Measurements from ENCODE around the gene APOL1. TPM values are rescaled to one million over a fixed set of nuclear protein-coding genes. Genes with fewer than 3 reads are reported as not detected.
"Not testable (repeated sequence)": the region's sequence is repeated elsewhere in the genome, so short reads cannot be mapped to it uniquely, and the experiment has no call there.

APOL1 gene
- polyA plus RNA-seq, 1 donor from 2014 or later = not detected

- no peak for TF ChIP-seq POLR2AphosphoS5 (IDR thresholded peaks at IDR 0.05)
- no peak for TF ChIP-seq TAF1 (IDR thresholded peaks at IDR 0.05; ENCODE audit: low read depth)
- TF ChIP-seq, protein P1, sequence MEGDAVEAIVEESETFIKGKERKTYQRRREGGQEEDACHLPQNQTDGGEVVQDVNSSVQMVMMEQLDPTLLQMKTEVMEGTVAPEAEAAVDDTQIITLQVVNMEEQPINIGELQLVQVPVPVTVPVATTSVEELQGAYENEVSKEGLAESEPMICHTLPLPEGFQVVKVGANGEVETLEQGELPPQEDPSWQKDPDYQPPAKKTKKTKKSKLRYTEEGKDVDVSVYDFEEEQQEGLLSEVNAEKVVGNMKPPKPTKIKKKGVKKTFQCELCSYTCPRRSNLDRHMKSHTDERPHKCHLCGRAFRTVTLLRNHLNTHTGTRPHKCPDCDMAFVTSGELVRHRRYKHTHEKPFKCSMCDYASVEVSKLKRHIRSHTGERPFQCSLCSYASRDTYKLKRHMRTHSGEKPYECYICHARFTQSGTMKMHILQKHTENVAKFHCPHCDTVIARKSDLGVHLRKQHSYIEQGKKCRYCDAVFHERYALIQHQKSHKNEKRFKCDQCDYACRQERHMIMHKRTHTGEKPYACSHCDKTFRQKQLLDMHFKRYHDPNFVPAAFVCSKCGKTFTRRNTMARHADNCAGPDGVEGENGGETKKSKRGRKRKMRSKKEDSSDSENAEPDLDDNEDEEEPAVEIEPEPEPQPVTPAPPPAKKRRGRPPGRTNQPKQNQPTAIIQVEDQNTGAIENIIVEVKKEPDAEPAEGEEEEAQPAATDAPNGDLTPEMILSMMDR (IDR thresholded peaks at IDR 0.05; ENCODE audit: poor library complexity, severe bottlenecking) = no peak
- TF ChIP-seq MXI1 (conservative IDR thresholded peaks at IDR 0.05; ENCODE audit: poor library complexity, severe bottlenecking) = no peak
- no peak for TF ChIP-seq SMC3 (conservative IDR thresholded peaks at IDR 0.05; ENCODE audit: poor library complexity)
- TF ChIP-seq EP300 (conservative IDR thresholded peaks at IDR 0.05; ENCODE audit: poor library complexity, severe bottlenecking) = no peak
- TF ChIP-seq EZH2 (IDR thresholded peaks at IDR 0.05; ENCODE audit: borderline replicate concordance, insufficient read depth, low read length, poor library complexity, severe bottlenecking) = no peak
- no peak for TF ChIP-seq RAD21 (conservative IDR thresholded peaks at IDR 0.05)
- TF ChIP-seq REST (IDR thresholded peaks at IDR 0.05; ENCODE audit: borderline replicate concordance) = no peak
- Histone ChIP-seq H3K27ac (ENCODE audit: low read length) (no peak overlapping the region), H4K20me1 (ENCODE audit: insufficient read depth) (no peaks in the 10 kb centered on the region), H3K36me3 (ENCODE audit: insufficient read depth, low read length) (no peaks in the 10 kb centered on the region), H3K9me2 (ENCODE audit: insufficient read depth, low read length) (no peaks in the 10 kb centered on the region), H3F3A (ENCODE audit: insufficient read depth, low read length, poor library complexity, severe bottlenecking) (no peaks in the 10 kb centered on the region), H3K27me3 (ENCODE audit: insufficient read depth, low read depth, low read length) (no peaks in the 10 kb centered on the region), H3K9ac (ENCODE audit: low read length) (no peak overlapping the region), H2AFZ (ENCODE audit: low read depth, low read length) (no peak overlapping the region), H3K4me2 (ENCODE audit: low read length) (no peak overlapping the region), H3K79me2 (replicated peaks; ENCODE audit: insufficient read depth, low read length) (no peaks in the 10 kb centered on the region), H3K4me3 (ENCODE audit: low read length) (no peak overlapping the region), H3K9me3 (ENCODE audit: low read length) (no peaks in the 10 kb centered on the region)
Measured at GRCh38 chr22:36267896-36268485, 15.1 kb downstream of the APOL1 start.

GRCh38 chr22:36271231-36271630 is 18.3 kb downstream of the APOL1 start:
- not testable (repeated sequence) for H3F3A ChIP-seq (ENCODE audit: insufficient read depth, low read length, poor library complexity, severe bottlenecking); H3K27ac ChIP-seq (ENCODE audit: low read length); H3K9me2 ChIP-seq (ENCODE audit: insufficient read depth, low read length); H4K20me1 ChIP-seq (ENCODE audit: insufficient read depth); H3K9me3 ChIP-seq (ENCODE audit: low read length); H3K4me3 ChIP-seq (ENCODE audit: low read length); H3K9ac ChIP-seq (ENCODE audit: low read length); H3K4me2 ChIP-seq (ENCODE audit: low read length); H3K36me3 ChIP-seq (ENCODE audit: insufficient read depth, low read length); H3K79me2 ChIP-seq (replicated peaks; ENCODE audit: insufficient read depth, low read length); H2AFZ ChIP-seq (ENCODE audit: low read depth, low read length); H3K27me3 ChIP-seq (ENCODE audit: insufficient read depth, low read depth, low read length)

DNA sequence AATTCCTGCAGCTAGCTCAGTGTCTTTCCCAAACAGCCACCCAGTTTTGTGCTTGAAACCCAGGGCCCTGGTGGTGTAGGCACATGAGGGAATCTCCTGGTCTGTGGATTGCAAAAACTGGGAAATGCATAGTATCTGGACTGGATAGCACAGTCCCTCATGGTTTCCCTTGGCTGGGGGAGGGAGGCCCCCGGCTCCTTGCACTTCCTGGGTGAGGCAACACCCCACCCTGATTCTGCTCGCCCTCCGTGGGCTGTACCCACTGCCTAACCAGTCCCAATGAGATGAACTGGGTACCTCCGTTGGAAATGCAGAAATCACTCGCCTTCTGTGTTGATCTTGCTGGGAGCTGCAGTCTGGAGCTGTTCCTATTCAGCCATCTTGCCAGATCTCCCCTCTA is 19.0 kb downstream of the APOL1 start:
- not testable (repeated sequence) for H3K27ac ChIP-seq (ENCODE audit: low read length); H3K27me3 ChIP-seq (ENCODE audit: insufficient read depth, low read depth, low read length); H3F3A ChIP-seq (ENCODE audit: insufficient read depth, low read length, poor library complexity, severe bottlenecking); H4K20me1 ChIP-seq (ENCODE audit: insufficient read depth); H3K9ac ChIP-seq (ENCODE audit: low read length); H2AFZ ChIP-seq (ENCODE audit: low read depth, low read length); H3K9me2 ChIP-seq (ENCODE audit: insufficient read depth, low read length); H3K4me2 ChIP-seq (ENCODE audit: low read length); H3K9me3 ChIP-seq (ENCODE audit: low read length); H3K79me2 ChIP-seq (replicated peaks; ENCODE audit: insufficient read depth, low read length); H3K36me3 ChIP-seq (ENCODE audit: insufficient read depth, low read length); H3K4me3 ChIP-seq (ENCODE audit: low read length)
